Measurements from ENCODE around the gene TM4SF4.

DNA sequence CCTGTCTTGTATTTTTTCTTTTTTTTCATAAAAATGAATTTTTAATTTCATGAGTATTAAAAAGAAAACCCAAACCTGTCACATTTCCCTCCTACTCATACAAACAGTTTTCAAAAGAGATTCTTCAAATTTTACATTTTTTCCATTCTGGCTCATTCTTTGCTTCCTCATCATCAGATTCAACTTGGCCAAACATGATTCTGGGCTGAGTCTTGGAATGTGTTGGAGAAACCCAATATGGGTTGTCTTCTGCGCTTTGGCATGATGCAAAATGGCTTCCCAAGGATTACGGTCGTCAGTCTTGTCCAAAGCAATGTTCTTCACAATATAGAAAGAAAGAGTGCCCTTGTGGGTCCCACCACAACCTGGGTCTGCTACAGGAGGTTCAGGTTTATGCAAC, 12.4 kb upstream of the TM4SF4 start:
- TF ChIP-seq, protein P1, sequence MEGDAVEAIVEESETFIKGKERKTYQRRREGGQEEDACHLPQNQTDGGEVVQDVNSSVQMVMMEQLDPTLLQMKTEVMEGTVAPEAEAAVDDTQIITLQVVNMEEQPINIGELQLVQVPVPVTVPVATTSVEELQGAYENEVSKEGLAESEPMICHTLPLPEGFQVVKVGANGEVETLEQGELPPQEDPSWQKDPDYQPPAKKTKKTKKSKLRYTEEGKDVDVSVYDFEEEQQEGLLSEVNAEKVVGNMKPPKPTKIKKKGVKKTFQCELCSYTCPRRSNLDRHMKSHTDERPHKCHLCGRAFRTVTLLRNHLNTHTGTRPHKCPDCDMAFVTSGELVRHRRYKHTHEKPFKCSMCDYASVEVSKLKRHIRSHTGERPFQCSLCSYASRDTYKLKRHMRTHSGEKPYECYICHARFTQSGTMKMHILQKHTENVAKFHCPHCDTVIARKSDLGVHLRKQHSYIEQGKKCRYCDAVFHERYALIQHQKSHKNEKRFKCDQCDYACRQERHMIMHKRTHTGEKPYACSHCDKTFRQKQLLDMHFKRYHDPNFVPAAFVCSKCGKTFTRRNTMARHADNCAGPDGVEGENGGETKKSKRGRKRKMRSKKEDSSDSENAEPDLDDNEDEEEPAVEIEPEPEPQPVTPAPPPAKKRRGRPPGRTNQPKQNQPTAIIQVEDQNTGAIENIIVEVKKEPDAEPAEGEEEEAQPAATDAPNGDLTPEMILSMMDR (conservative IDR thresholded peaks at IDR 0.05; ENCODE audit: low read length), result no peak
- TF ChIP-seq EZH2phosphoT487 (IDR thresholded peaks at IDR 0.05; ENCODE audit: borderline replicate concordance), result no peak

All from Loucy (cell line).